NCI-H146 treated with DMSO at 0.1 percent for 48 hours (cell line): ENCODE data around the gene CNGA4.
"Not testable (repeated sequence)": the region's sequence is repeated elsewhere in the genome, so short reads cannot be mapped to it uniquely, and the experiment has no call there.

Source experiments
- DNase-seq: peaks from one replicate; lab custom pipeline; 2025; ENCODE audit not compliant: unreplicated experiment; lab: John Stamatoyannopoulos, UW

CNGA4 gene

GRCh38 chr11:6258571-6259081 lies 19.7 kb downstream of the CNGA4 start:
- peak; percentile 44 for DNase-seq

- peak; percentile 2 for DNase-seq
These were observed 21.4 kb downstream of the CNGA4 start for GRCh38 chr11:6260207-6260726.

- DNase-seq: no peak
These were observed 24.8 kb downstream of the CNGA4 start for GRCh38 chr11:6263662-6264061.

DNA sequence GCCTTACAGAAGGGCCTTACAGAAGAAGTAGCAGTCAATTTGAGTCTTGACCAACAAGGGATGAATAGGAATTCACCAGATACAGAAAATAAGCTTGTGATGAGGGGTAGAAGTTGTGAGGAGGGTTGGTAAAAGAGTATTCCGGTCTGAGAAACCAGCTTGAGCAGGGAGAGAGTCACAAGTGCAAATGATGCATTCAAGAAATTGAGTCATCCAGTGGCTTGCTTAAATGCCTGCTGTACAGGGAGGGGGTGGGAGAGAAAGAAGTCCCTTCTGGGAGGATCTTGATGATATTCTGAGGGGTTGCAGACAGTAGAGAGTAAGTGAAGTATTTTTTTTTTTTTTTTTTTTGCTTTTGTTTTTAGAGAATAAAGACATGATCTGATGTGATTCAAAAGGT lies 29.9 kb downstream of the CNGA4 start:
- no peak for DNase-seq

DNA sequence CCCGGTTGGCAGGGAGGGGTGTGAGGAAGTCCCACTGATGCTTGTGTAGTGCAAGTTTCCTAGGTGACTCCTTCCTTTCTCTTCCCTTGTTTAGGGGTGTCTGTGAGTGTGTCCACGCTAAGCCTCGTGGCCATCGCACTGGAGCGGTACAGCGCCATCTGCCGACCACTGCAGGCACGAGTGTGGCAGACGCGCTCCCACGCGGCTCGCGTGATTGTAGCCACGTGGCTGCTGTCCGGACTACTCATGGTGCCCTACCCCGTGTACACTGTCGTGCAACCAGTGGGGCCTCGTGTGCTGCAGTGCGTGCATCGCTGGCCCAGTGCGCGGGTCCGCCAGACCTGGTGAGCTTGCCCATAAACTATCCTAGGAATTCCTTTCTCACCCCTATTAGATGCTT lies 31.1 kb downstream of the CNGA4 start:
- no peak for DNase-seq

GRCh38 chr11:6270584-6271246 lies 31.8 kb downstream of the CNGA4 start:
- no peak for DNase-seq

- DNase-seq: no peak
These were observed 32.7 kb downstream of the CNGA4 start for GRCh38 chr11:6271598-6271997.

DNA sequence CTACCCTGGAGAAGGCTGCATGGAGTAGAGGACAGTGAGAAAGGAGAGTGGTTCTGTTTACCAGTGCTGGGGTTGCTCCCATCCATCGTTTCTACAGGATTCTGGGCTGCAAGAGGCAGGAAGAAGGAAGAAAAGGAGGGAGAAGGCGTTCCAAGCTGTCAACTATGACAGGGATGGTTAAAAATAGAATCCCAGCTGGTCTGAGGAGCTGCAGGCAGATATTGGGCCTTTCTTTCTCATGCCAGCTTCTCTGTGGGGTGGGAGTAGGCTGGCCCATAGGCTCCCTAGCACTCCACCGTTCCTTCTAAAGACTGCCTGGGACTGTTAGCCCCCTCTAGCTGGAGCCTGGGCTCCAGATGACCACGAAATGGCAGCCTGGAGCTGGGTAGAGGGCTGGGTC lies 34.3 kb downstream of the CNGA4 start:
- no peak for DNase-seq

DNA sequence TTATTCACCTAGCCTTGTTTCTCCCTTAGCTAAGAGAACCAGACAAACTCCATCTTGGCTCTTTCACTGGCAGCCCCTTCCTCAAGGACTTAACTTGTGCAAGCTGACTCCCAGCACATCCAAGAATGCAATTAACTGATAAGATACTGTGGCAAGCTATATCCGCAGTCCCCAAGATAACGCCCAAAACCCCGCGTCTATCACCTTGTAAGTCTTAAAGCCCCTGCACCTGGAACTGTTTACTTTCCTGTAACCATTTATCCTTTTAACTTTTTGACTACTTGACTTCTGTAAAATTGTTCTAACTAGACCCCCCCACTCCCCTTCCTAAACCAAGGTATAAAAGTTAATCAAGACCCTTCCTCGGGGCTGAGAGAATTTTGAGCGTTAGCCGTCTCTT lies 41.9 kb downstream of the CNGA4 start:
- not testable (repeated sequence) for DNase-seq

DNA sequence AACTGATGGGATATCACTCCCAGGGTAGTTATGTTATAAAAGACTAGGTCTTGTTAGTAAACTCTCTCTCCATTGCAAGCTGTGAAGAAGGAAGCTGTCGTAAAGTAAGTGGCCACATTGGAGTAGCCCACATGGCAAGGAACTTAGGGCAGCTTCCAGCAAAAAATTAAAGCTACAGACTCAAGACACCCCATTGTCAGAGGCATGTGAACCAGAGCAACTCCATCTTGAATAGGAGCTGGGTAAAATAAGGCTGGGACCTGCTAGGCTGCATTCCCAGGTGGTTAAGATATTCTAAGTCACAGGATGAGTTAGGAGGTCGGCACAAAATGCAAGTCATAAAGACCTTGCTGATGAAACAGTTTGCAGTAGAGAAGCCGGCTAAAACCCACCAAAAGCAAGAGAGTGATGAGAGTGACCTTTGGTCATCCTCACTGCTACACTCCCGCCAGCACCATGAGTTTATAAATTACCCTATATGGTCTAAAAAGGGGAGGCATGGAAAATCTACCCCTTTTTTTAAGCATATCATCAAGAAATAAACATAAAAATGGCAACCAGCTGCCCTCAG lies 44.6 kb downstream of the CNGA4 start:
- no peak for DNase-seq

DNA sequence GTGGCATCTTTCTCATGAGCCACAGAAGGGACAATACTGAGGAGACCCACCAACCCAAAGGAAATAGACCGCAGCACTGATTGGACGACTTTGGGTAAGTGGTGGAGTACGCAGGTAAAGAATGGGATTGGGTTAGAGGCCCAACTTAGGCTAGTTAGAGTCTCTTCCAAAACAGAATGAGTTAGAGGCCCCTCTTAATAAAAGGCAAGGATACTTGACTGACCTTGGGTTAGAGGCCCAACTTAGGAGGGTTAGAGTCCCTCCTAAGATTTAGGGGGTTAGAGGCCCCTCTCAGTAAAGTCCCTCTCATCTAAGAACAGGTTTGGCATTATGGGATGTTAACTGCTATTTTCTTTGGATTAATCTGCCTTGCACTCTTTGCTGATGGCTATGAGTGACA lies 45.4 kb downstream of the CNGA4 start:
- DNase-seq: no peak

GRCh38 chr11:6285019-6285418 lies 46.1 kb downstream of the CNGA4 start:
- DNase-seq: no peak
